Measurements from ENCODE around the gene MLYCD. TPM values are rescaled to one million over a fixed set of nuclear protein-coding genes. Genes with fewer than 3 reads are reported as not detected.

The MLYCD gene
- total and polyA plus RNA-seq, 2 donors (not counting 1 experiment from before 2014, with no cell fraction given): 2.3 to 17.1 TPM

- peaks cover 0 to 12% (median 8%) of the 10 kb centered on the region in 3 donors for H3K9me3 ChIP-seq (ENCODE audit: control extremely low read depth in 1 of 3, control insufficient read depth in 2 of 3, insufficient read depth in 1 of 3, low read length in 2 of 3)
- no peaks in the 10 kb centered on the region for H3K4me1 Mint-ChIP-seq
- H3K36me3 ChIP-seq (replicated peaks in 1 of 2; ENCODE audit: control extremely low read depth in 1 of 2, control insufficient read depth in 1 of 2, extremely low read depth in 1 of 2, insufficient read depth in 2 of 2, low read length in 1 of 2): no peaks in the 10 kb centered on the region
- H3K9me3 Mint-ChIP-seq (ENCODE audit: insufficient read depth): peaks cover 5% of the 10 kb centered on the region
- POLR2A ChIA-PET: no interaction called here
- H3K4me3 Mint-ChIP-seq: no peak overlapping the region
- DNase-seq: no peak
- CTCF ChIA-PET: interaction anchor here (1.1 kb wide), 1 partner anchor 66 kb away, joined by 3 read pairs; no protein-coding TSS in a partner anchor
- H2AFZ ChIP-seq (ENCODE audit: insufficient read depth, low read depth, low read length, poor library complexity, severe bottlenecking): no peak overlapping the region
- no peaks in the 10 kb centered on the region for H4K20me1 ChIP-seq (ENCODE audit: control insufficient read depth, insufficient read depth, low read length, poor library complexity, severe bottlenecking)
- no peak for ATAC-seq (ENCODE audit: low read depth)
- peaks cover 24% of the 10 kb centered on the region for H3K27me3 Mint-ChIP-seq
- H3K79me2 ChIP-seq (ENCODE audit: control insufficient read depth, insufficient read depth, low read length): no peaks in the 10 kb centered on the region
- no peak overlapping the region for H3K4me3 ChIP-seq (ENCODE audit: control extremely low read depth in 1 of 5, extremely low read depth in 1 of 5, insufficient read depth in 1 of 5, low read depth in 2 of 5, low read length in 4 of 5)
- no peak overlapping the region for H3K27ac ChIP-seq (ENCODE audit: low read length in 2 of 2)
- no peaks in the 10 kb centered on the region for H3K4me1 ChIP-seq (ENCODE audit: control insufficient read depth in 2 of 2, insufficient read depth in 2 of 2, low read length in 2 of 2)
- no peak for TF ChIP-seq EZH2 (IDR thresholded peaks at IDR 0.05; ENCODE audit: borderline replicate concordance, insufficient read depth, low read depth, low read length, poor library complexity, severe bottlenecking)
- no peak for TF ChIP-seq CTCF (IDR thresholded peaks at IDR 0.05)
- intact Hi-C loops (cut with micrococcal nuclease): no loop called here
- no peak overlapping the region for H3K9ac ChIP-seq (ENCODE audit: low read length)
- WGBS (ENCODE audit: insufficient coverage): 100% methylated on average over 3 of the region's 5 CpGs
- no peak overlapping the region for H3K4me2 ChIP-seq (replicated peaks; ENCODE audit: low read depth, low read length, poor library complexity, severe bottlenecking)
- no peak overlapping the region for H3K27ac Mint-ChIP-seq
- peaks cover 0 to 5% (median 0%) of the 10 kb centered on the region in 4 experiments for H3K27me3 ChIP-seq (replicated peaks in 1 of 4; ENCODE audit: control extremely low read depth in 1 of 4, control insufficient read depth in 3 of 4, insufficient read depth in 4 of 4, low read length in 3 of 4)
Measured at GRCh38 chr16:83890359-83890758, 8.6 kb upstream of the MLYCD start.

GRCh38 chr16:83891742-83892141 lies 7.2 kb upstream of the MLYCD start:
- H3K9ac ChIP-seq (ENCODE audit: low read length): no peak overlapping the region
- no peak overlapping the region for H3K4me2 ChIP-seq (replicated peaks; ENCODE audit: low read depth, low read length, poor library complexity, severe bottlenecking)
- H3K27ac ChIP-seq (ENCODE audit: low read length in 2 of 2): no peak overlapping the region
- H3K9me3 ChIP-seq (ENCODE audit: control extremely low read depth in 1 of 3, control insufficient read depth in 2 of 3, insufficient read depth in 1 of 3, low read length in 2 of 3): peaks cover 0 to 12% (median 8%) of the 10 kb centered on the region in 3 donors
- Mint-ChIP-seq H3K27ac (no peak overlapping the region), H3K27me3 (peaks cover 27% of the 10 kb centered on the region), H3K4me1 (no peaks in the 10 kb centered on the region), H3K4me3 (no peak overlapping the region), H3K9me3 (ENCODE audit: insufficient read depth) (peaks cover 5% of the 10 kb centered on the region)
- H3K4me3 ChIP-seq (ENCODE audit: control extremely low read depth in 1 of 5, extremely low read depth in 1 of 5, insufficient read depth in 1 of 5, low read depth in 2 of 5, low read length in 4 of 5): no peak overlapping the region
- no peak overlapping the region for H2AFZ ChIP-seq (ENCODE audit: insufficient read depth, low read depth, low read length, poor library complexity, severe bottlenecking)
- CTCF ChIA-PET: interaction anchor here (1.1 kb wide), 1 partner anchor 65 kb away, joined by 4 read pairs; no protein-coding TSS in a partner anchor
- WGBS (ENCODE audit: insufficient coverage): 100% methylated on average over 1 of the region's 3 CpGs
- ATAC-seq (ENCODE audit: low read depth) (no peak), DNase-seq (no peak)
- no peaks in the 10 kb centered on the region for H3K79me2 ChIP-seq (ENCODE audit: control insufficient read depth, insufficient read depth, low read length)
- H4K20me1 ChIP-seq (ENCODE audit: control insufficient read depth, insufficient read depth, low read length, poor library complexity, severe bottlenecking): no peaks in the 10 kb centered on the region
- no peaks in the 10 kb centered on the region for H3K36me3 ChIP-seq (replicated peaks in 1 of 2; ENCODE audit: control extremely low read depth in 1 of 2, control insufficient read depth in 1 of 2, extremely low read depth in 1 of 2, insufficient read depth in 2 of 2, low read length in 1 of 2)
- no peak for TF ChIP-seq EZH2 (IDR thresholded peaks at IDR 0.05; ENCODE audit: borderline replicate concordance, insufficient read depth, low read depth, low read length, poor library complexity, severe bottlenecking)
- no peak for TF ChIP-seq CTCF (IDR thresholded peaks at IDR 0.05)
- H3K27me3 ChIP-seq (replicated peaks in 1 of 4; ENCODE audit: control extremely low read depth in 1 of 4, control insufficient read depth in 3 of 4, insufficient read depth in 4 of 4, low read length in 3 of 4): peaks cover 0 to 5% (median 0%) of the 10 kb centered on the region in 4 experiments
- intact Hi-C loops (cut with micrococcal nuclease): no loop called here
- POLR2A ChIA-PET: no interaction called here
- no peaks in the 10 kb centered on the region for H3K4me1 ChIP-seq (ENCODE audit: control insufficient read depth in 2 of 2, insufficient read depth in 2 of 2, low read length in 2 of 2)

All from B cell (primary cell).